Upper lobe of right lung (tissue), 1 donor: Measurements from ENCODE around the gene RAD18. TPM values are rescaled to one million over a fixed set of nuclear protein-coding genes. Genes with fewer than 3 reads are reported as not detected.

ENCODE experiments used
- ATAC-seq: fragments of 200-7000 bp; cut with Tn5 transposase; one replicate; pipeline ENCODE4 v1.9.1; 2020; ENCODE audit warnings: mild to moderate bottlenecking, moderate library complexity
- DNase-seq: peaks from one replicate; pipeline ENCODE4 v3.0.0-alpha.2; 2020
- H3K27ac ChIP-seq: fragments of 200-600 bp; one replicate; pipeline ENCODE4 v1.8.0; 2022
- H3K27me3 ChIP-seq: fragments of 200-600 bp; one replicate; pipeline ENCODE4 v1.8.0; 2022; ENCODE audit warnings: mild to moderate bottlenecking
- H3K36me3 ChIP-seq: fragments of 200-600 bp; one replicate; pipeline ENCODE4 v1.8.0; 2022
- H3K4me1 ChIP-seq: fragments of 200-600 bp; one replicate; pipeline ENCODE4 v1.8.0; 2022
- H3K4me3 ChIP-seq: fragments of 200-600 bp; one replicate; pipeline ENCODE4 v1.8.0; 2022; ENCODE audit warnings: mild to moderate bottlenecking
- H3K9me3 ChIP-seq: fragments of 200-600 bp; one replicate; pipeline ENCODE4 v1.8.0; 2022
- intact Hi-C: fragments of 100-400 bp; cut with DNase I; formaldehyde crosslinking; loops from one replicate; pipeline ENCODE4 v1.11.0; 2022
- total RNA-seq: library from RNA; stranded (reverse); fragmentation: NEBNext Ultra II Directional; extraction: Animal tissue kit (Norgen Biotek cat#: 25700); gene quantifications from one replicate; pipeline ENCODE4 v1.2.1, GENCODE V29; 2021
- TF ChIP-seq, protein P1 (sequence below): fragments of 200-600 bp; IDR thresholded peaks from one replicate; pipeline ENCODE4 v1.8.0; 2022; ENCODE audit warnings: antibody characterized with exemption
- donor health status: DM: no; HTN: yes; CAD: no; lungs with severe emphysema.

The RAD18 gene
- total RNA-seq, 1 donor from 2014 or later, result 15.0 TPM

DNA sequence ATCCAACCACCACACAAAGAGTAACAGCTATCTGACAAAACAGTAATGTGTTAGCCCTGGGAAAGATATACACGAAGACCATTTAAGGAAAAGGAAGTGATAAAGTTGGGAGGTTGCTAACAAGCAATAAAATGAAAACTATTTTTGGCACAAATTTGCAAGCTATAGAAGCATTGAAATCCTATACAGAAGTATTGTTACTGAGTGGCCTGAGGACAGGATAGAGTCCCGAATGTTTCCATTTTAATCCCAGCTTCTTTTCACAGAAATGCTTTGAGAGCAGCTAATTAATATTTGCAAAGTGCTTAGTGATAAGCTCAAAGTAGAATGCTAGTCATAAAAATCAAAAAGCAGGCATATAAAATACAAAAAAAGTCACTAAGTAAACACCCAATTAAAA, 51.5 kb downstream of the RAD18 start:
- intact Hi-C loops, result no loop called here
- no peaks in the 10 kb centered on the region for H3K36me3 ChIP-seq
- no peak overlapping the region for H3K4me3 ChIP-seq
- ATAC-seq (no peak), DNase-seq (no peak)
- H3K9me3 ChIP-seq, result no peaks in the 10 kb centered on the region
- H3K27me3 ChIP-seq, result no peaks in the 10 kb centered on the region
- no peaks in the 10 kb centered on the region for H3K4me1 ChIP-seq
- H3K27ac ChIP-seq, result no peak overlapping the region
- TF ChIP-seq, protein P1, sequence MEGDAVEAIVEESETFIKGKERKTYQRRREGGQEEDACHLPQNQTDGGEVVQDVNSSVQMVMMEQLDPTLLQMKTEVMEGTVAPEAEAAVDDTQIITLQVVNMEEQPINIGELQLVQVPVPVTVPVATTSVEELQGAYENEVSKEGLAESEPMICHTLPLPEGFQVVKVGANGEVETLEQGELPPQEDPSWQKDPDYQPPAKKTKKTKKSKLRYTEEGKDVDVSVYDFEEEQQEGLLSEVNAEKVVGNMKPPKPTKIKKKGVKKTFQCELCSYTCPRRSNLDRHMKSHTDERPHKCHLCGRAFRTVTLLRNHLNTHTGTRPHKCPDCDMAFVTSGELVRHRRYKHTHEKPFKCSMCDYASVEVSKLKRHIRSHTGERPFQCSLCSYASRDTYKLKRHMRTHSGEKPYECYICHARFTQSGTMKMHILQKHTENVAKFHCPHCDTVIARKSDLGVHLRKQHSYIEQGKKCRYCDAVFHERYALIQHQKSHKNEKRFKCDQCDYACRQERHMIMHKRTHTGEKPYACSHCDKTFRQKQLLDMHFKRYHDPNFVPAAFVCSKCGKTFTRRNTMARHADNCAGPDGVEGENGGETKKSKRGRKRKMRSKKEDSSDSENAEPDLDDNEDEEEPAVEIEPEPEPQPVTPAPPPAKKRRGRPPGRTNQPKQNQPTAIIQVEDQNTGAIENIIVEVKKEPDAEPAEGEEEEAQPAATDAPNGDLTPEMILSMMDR, result no peak

DNA sequence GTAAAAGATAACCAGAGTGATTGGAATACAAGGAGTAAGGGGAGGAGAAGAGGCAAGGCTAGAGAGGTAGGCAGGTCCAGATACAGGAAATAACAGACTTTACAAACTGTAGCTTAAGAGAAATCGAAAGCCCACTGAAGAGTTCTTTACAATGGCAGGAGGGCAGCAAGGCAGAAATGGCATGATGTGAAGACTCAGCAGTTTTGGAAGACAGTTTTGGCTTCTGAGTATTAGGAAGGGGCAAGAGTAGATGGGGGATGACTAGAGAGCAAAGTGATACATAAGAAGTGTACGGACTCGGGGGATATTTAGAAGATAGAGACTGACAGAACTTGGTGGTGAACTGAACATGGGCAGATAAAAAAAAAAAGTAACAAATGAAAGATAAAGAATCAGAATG, 54.1 kb downstream of the RAD18 start:
- Histone ChIP-seq H3K27ac (no peak overlapping the region), H3K4me3 (no peak overlapping the region), H3K4me1 (no peaks in the 10 kb centered on the region), H3K27me3 (no peaks in the 10 kb centered on the region), H3K9me3 (no peaks in the 10 kb centered on the region), H3K36me3 (no peaks in the 10 kb centered on the region)
- no peak for DNase-seq
- TF ChIP-seq, protein P1, result no peak
- intact Hi-C loops, result no loop called here
- no peak for ATAC-seq

DNA sequence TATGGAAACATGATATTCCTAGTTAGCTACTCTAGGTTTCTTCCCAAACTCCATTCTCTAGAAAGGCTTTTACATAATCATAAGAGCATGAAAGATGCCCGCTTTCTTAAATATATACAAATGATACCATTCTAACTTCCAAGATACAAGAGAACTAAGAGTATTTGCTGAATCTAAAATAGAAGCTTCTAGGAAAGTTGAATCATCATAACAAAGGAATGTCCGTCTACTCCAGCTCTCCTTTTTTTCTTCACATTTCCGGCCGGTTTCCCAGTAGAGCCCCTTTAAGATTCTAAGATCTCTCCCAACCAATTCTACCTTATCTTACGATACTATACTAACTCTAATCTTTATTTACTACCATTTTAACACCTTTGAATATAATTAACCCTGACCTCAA, 60.1 kb downstream of the RAD18 start:
- Histone ChIP-seq H3K27me3 (no peaks in the 10 kb centered on the region), H3K36me3 (no peaks in the 10 kb centered on the region), H3K9me3 (no peaks in the 10 kb centered on the region), H3K4me1 (no peaks in the 10 kb centered on the region), H3K4me3 (no peak overlapping the region), H3K27ac (no peak overlapping the region)
- DNase-seq (no peak), ATAC-seq (no peak)
- TF ChIP-seq, protein P1, result no peak
- intact Hi-C loops, result no loop called here

DNA sequence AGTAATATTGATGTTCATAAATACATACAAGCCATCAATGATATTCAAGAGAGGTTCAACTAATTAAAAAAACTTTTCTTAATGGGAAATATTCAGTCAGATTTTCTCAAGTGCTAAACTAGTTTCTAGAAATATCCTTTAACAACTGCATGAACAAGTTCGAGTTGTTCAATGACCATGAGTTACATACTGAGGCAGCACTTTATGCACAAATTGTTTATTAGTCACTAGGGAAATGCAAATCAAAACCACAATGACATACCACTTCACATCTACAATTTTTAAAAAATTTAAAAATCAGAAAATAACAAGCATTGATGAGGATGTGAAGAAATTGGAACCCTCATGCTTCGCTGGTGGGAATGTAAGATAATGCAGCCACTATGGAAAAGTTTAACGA, 62.4 kb downstream of the RAD18 start:
- TF ChIP-seq, protein P1, result no peak
- Histone ChIP-seq H3K36me3 (peaks cover 14% of the 10 kb centered on the region), H3K27ac (no peak overlapping the region), H3K9me3 (no peaks in the 10 kb centered on the region), H3K4me1 (no peaks in the 10 kb centered on the region), H3K4me3 (no peak overlapping the region), H3K27me3 (no peaks in the 10 kb centered on the region)
- intact Hi-C loops, result no loop called here
- no peak for ATAC-seq
- no peak for DNase-seq

DNA sequence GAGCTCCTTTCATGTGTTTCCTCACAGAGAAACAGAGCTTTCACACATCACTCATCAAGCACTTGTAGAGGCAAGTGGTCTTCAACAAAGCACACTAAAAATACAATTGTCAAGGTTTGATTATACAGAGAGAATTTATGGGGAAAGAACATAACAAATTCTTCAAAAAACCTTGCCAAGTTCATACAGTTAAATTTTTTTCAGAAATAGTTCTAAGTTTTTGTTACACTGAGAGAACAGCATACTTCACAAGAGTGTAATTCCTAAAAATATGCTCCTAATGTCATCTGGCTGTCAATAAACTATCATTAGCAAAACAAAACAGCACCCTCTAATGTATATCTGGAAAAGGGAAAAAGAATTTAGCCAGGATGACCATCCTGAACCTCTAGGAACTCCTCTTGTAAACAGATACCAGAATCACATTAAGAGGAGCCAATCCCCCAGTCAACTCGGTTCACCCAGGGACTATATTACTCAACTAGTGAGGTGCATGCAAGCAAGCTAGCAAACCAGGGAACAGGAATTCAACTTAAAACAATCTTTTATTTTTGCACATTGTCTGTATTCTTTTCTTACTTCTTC, 63.3 kb downstream of the RAD18 start:
- Histone ChIP-seq H3K27me3 (no peaks in the 10 kb centered on the region), H3K9me3 (no peaks in the 10 kb centered on the region), H3K4me3 (no peak overlapping the region), H3K36me3 (peaks cover 14% of the 10 kb centered on the region), H3K4me1 (no peaks in the 10 kb centered on the region), H3K27ac (no peak overlapping the region)
- TF ChIP-seq, protein P1, result no peak
- DNase-seq (no peak), ATAC-seq (no peak)
- intact Hi-C loops, result no loop called here

DNA sequence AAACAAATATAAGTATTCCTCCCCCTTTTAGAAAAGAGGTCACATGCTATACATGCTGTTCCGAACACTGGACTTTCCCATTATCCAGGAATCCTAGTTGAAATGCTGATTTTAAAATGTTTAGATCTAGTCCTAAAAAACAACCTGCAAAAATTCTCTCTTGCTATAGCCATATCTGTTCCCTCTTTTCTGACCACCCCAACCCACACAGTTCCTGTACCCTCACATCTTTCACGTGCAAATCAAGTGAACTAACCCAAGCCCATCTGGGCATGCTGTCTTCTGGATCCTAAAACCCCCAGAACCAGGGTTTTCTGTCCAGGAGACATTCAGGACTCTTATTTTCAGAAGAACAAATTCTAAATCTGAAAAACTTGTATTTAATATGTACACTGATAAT, 67.4 kb downstream of the RAD18 start:
- Histone ChIP-seq H3K4me3 (no peak overlapping the region), H3K9me3 (no peaks in the 10 kb centered on the region), H3K4me1 (no peaks in the 10 kb centered on the region), H3K27me3 (no peaks in the 10 kb centered on the region), H3K36me3 (peaks cover 14% of the 10 kb centered on the region), H3K27ac (no peak overlapping the region)
- intact Hi-C loops, result no loop called here
- ATAC-seq (no peak), DNase-seq (no peak)
- TF ChIP-seq, protein P1, result no peak
